Measurements from ENCODE around the gene ADAMTS12.

DNA sequence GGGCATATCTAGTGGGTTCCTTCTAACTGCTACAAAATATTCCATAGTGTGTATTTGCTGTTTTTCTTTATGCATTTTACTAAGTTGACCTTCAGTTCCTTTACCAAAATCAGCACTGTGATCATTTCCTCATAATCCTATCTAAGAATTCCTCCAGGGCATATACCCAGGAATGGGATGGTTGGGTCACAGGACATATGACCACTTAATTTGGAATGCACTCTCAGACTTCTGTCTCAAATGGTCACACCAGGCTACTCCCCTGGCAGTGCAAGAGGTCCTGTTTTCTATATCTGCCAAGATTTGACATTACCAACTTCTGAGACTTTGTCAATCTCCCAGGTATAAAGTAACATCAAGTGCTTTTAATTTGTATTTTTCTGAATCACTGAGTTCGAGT is 63.9 kb downstream of the ADAMTS12 start:
- TF ChIP-seq, protein P1, sequence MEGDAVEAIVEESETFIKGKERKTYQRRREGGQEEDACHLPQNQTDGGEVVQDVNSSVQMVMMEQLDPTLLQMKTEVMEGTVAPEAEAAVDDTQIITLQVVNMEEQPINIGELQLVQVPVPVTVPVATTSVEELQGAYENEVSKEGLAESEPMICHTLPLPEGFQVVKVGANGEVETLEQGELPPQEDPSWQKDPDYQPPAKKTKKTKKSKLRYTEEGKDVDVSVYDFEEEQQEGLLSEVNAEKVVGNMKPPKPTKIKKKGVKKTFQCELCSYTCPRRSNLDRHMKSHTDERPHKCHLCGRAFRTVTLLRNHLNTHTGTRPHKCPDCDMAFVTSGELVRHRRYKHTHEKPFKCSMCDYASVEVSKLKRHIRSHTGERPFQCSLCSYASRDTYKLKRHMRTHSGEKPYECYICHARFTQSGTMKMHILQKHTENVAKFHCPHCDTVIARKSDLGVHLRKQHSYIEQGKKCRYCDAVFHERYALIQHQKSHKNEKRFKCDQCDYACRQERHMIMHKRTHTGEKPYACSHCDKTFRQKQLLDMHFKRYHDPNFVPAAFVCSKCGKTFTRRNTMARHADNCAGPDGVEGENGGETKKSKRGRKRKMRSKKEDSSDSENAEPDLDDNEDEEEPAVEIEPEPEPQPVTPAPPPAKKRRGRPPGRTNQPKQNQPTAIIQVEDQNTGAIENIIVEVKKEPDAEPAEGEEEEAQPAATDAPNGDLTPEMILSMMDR (IDR thresholded peaks at IDR 0.05 in 2 of 3, conservative IDR thresholded peaks at IDR 0.05 in 1 of 3; ENCODE audit: borderline replicate concordance in 1 of 3, insufficient read depth in 1 of 3, low read depth in 2 of 3, low read length in 2 of 3), result no peak
- TF ChIP-seq POLR2AphosphoS5 (IDR thresholded peaks at IDR 0.05; ENCODE audit: low read depth, low read length) (no peak), SP1 (IDR thresholded peaks at IDR 0.05; ENCODE audit: low read depth) (no peak), POLR2A (IDR thresholded peaks at IDR 0.05; ENCODE audit: borderline replicate concordance, extremely low read depth, insufficient read depth, insufficient read length) (no peak), RAD21 (IDR thresholded peaks at IDR 0.05; ENCODE audit: low read depth) (no peak), CEBPB (IDR thresholded peaks at IDR 0.05; ENCODE audit: low read depth) (no peak), SRF (IDR thresholded peaks at IDR 0.05; ENCODE audit: low read depth) (no peak), EZH2phosphoT487 (IDR thresholded peaks at IDR 0.05; ENCODE audit: borderline replicate concordance) (no peak), ZNF274 (IDR thresholded peaks at IDR 0.05; ENCODE audit: low read depth, low read length) (no peak), EZH2 (IDR thresholded peaks at IDR 0.05) (no peak)
- TF ChIP-seq, protein P2, sequence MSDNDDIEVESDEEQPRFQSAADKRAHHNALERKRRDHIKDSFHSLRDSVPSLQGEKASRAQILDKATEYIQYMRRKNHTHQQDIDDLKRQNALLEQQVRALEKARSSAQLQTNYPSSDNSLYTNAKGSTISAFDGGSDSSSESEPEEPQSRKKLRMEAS (IDR thresholded peaks at IDR 0.05), result no peak
- TF ChIP-seq, protein P3, sequence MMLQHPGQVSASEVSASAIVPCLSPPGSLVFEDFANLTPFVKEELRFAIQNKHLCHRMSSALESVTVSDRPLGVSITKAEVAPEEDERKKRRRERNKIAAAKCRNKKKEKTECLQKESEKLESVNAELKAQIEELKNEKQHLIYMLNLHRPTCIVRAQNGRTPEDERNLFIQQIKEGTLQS (IDR thresholded peaks at IDR 0.05), result no peak
- TF ChIP-seq, protein P4, sequence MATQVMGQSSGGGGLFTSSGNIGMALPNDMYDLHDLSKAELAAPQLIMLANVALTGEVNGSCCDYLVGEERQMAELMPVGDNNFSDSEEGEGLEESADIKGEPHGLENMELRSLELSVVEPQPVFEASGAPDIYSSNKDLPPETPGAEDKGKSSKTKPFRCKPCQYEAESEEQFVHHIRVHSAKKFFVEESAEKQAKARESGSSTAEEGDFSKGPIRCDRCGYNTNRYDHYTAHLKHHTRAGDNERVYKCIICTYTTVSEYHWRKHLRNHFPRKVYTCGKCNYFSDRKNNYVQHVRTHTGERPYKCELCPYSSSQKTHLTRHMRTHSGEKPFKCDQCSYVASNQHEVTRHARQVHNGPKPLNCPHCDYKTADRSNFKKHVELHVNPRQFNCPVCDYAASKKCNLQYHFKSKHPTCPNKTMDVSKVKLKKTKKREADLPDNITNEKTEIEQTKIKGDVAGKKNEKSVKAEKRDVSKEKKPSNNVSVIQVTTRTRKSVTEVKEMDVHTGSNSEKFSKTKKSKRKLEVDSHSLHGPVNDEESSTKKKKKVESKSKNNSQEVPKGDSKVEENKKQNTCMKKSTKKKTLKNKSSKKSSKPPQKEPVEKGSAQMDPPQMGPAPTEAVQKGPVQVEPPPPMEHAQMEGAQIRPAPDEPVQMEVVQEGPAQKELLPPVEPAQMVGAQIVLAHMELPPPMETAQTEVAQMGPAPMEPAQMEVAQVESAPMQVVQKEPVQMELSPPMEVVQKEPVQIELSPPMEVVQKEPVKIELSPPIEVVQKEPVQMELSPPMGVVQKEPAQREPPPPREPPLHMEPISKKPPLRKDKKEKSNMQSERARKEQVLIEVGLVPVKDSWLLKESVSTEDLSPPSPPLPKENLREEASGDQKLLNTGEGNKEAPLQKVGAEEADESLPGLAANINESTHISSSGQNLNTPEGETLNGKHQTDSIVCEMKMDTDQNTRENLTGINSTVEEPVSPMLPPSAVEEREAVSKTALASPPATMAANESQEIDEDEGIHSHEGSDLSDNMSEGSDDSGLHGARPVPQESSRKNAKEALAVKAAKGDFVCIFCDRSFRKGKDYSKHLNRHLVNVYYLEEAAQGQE (IDR thresholded peaks at IDR 0.05; ENCODE audit: low read depth), result no peak

Data from HCT116 (cell line).